GM12801 (cell line): Measurements from ENCODE around the gene USP30.

Source experiments
- CTCF ChIP-seq: IDR thresholded peaks from one replicate; pipeline ENCODE4 v1.5.1; 2011; ENCODE audit warnings: control low read depth; ENCODE audit not compliant: insufficient read length; ENCODE audit errors: extremely low read depth

Gene USP30

GRCh38 chr12:109125791-109126190 lies 73.4 kb downstream of the USP30 start:
- TF ChIP-seq CTCF, result no peak

GRCh38 chr12:109126784-109127183 lies 74.4 kb downstream of the USP30 start:
- TF ChIP-seq CTCF, result no peak

GRCh38 chr12:109127533-109128242 lies 75.3 kb downstream of the USP30 start:
- TF ChIP-seq CTCF, result no peak

GRCh38 chr12:109130297-109131153 lies 78.1 kb downstream of the USP30 start:
- no peak for TF ChIP-seq CTCF

- no peak for TF ChIP-seq CTCF
Measured at GRCh38 chr12:109131154-109132050, 79.0 kb downstream of the USP30 start.

GRCh38 chr12:109134186-109134917 lies 82.0 kb downstream of the USP30 start:
- no peak for TF ChIP-seq CTCF
